Psoas muscle (tissue), 8 donors: ENCODE data around the gene NRF1. TPM values are rescaled to one million over a fixed set of nuclear protein-coding genes. Genes with fewer than 3 reads are reported as not detected.

Source experiments
- ATAC-seq, 4 donors: fragments of 200-7000 bp; cut with Tn5 transposase; one replicate each; pipeline ENCODE4 v1.9.1; 2020; ENCODE audit warnings: moderate library complexity in 3 of 4, mild to moderate bottlenecking in 2 of 4
- DNase-seq, 2 donors: peaks; one replicate each; pipeline ENCODE4 v3.0.0-alpha.2; 2020
- H3K27ac ChIP-seq: fragments of 200-600 bp; one replicate; pipeline ENCODE4 v1.8.0; 2022
- H3K27me3 ChIP-seq, 3 donors: fragments of 200-600 bp in 1 of 3; one replicate each; pipeline versions ENCODE4 v1.6.1 to v1.8.0; 2013 to 2022; ENCODE audit warnings: low read length in 2 of 3, mild to moderate bottlenecking in 2 of 3, moderate library complexity in 1 of 3; ENCODE audit not compliant: insufficient read depth in 3 of 3
- H3K36me3 ChIP-seq, 2 donors: fragments of 200-600 bp in 1 of 2; one replicate each; pipeline versions ENCODE4 v1.6.1 to v1.8.0; 2013 to 2022; ENCODE audit warnings: low read depth in 1 of 2, mild to moderate bottlenecking in 1 of 2, moderate library complexity in 1 of 2; ENCODE audit not compliant: insufficient read depth in 1 of 2
- H3K4me1 ChIP-seq: fragments of 200-600 bp; one replicate; pipeline ENCODE4 v1.8.0; 2022
- H3K4me3 ChIP-seq: fragments of 200-600 bp; one replicate; pipeline ENCODE4 v1.8.0; 2022; ENCODE audit warnings: mild to moderate bottlenecking
- H3K9me3 ChIP-seq: fragments of 200-600 bp; one replicate; pipeline ENCODE4 v1.8.0; 2022
- CTCF ChIP-seq: fragments of 200-600 bp; IDR thresholded peaks from one replicate; pipeline ENCODE4 v1.8.0; 2022; ENCODE audit warnings: antibody characterized with exemption
- WGBS, 3 donors: extraction: QIAGEN DNeasy Blood & Tissue Kit; methylation state at CpG; one replicate each; pipeline versions ENCODE4 v1.1.6 to v1.1.7; 2013; 5-methylcytosine and 5-hydroxymethylcytosine counted together
- intact Hi-C, 2 donors: fragments of 100-400 bp; cut with DNase I; formaldehyde crosslinking; loops; one replicate each; pipeline versions ENCODE4 v1.11.0 to v1.14.2; 2022
- polyA plus RNA-seq, 3 donors: library from polyadenylated mRNA; stranded (reverse); fragments of 200-250 nt; gene quantifications; one replicate each; pipeline ENCODE4 v1.2.3, GENCODE V29; 2013
- total RNA-seq, 4 donors: library from RNA; stranded (reverse); fragmentation: NEBNext Ultra II Directional in 2 of 4; extraction: Animal tissue kit (Norgen Biotek cat#: 25700) in 2 of 4; gene quantifications; one replicate each; pipeline versions ENCODE4 v1.2.1 to v1.2.4, GENCODE V29; 2021 to 2023
- donor health status: healthy with polysubstance abuse.
- donor health status: DM: no; HTN: no; CAD: no; lungs with moderate emphysema.
- donor health status: Bipolar disorder and iron deficiency.
- donor health status: healthy.
- donor health status: DM: yes; HTN: yes; CAD: no.
- donor health status: DM: no; HTN: no; CAD: no.
- donor health status: DM: no; HTN: no; CAD: no.
- donor health status: DM: yes; HTN: yes; CAD: no.

The NRF1 gene
- total and polyA plus RNA-seq, 7 donors: 4.4 to 13.7 (median 10.0) TPM

GRCh38 chr7:129649128-129649690 lies 37.7 kb downstream of the NRF1 start:
- H3K4me1 ChIP-seq: peaks cover 4% of the 10 kb centered on the region
- H3K27ac ChIP-seq: no peak overlapping the region
- no peaks in the 10 kb centered on the region for H3K36me3 ChIP-seq
- no peak for DNase-seq
- TF ChIP-seq CTCF: no peak
- intact Hi-C loops: loop anchor here (10.0 kb wide), 2 partner anchors 304 to 434 kb away; no protein-coding TSS in a partner anchor
- ATAC-seq: no peak
- H3K9me3 ChIP-seq: no peaks in the 10 kb centered on the region
- no peak overlapping the region for H3K4me3 ChIP-seq
- H3K27me3 ChIP-seq: no peaks in the 10 kb centered on the region
- WGBS, 3 donors: 82 to 91% (median 90%) methylated on average over 1 of the region's 1 CpG

GRCh38 chr7:129650056-129650758 lies 38.7 kb downstream of the NRF1 start:
- Histone ChIP-seq H3K4me3 (no peak overlapping the region), H3K27ac (no peak overlapping the region), H3K27me3 (no peaks in the 10 kb centered on the region), H3K9me3 (no peaks in the 10 kb centered on the region), H3K4me1 (no peaks in the 10 kb centered on the region), H3K36me3 (no peaks in the 10 kb centered on the region)
- 91 to 94% (median 94%) methylated on average over 5 of the region's 5 CpGs for WGBS, 3 donors
- TF ChIP-seq CTCF: no peak
- no peak for DNase-seq
- ATAC-seq: no peak
- intact Hi-C loops: no loop called here

GRCh38 chr7:129652914-129653313 lies 41.4 kb downstream of the NRF1 start:
- Histone ChIP-seq H3K36me3 (peaks cover 3 to 11% of the 10 kb centered on the region in 2 donors), H3K27me3 (no peaks in the 10 kb centered on the region), H3K4me1 (no peaks in the 10 kb centered on the region), H3K27ac (no peak overlapping the region), H3K4me3 (no peak overlapping the region), H3K9me3 (no peaks in the 10 kb centered on the region)
- DNase-seq: no peak
- intact Hi-C loops: no loop called here
- 91 to 97% (median 95%) methylated on average over 1 of the region's 1 CpG for WGBS, 3 donors
- no peak for ATAC-seq
- TF ChIP-seq CTCF: no peak

GRCh38 chr7:129655811-129656210 lies 44.3 kb downstream of the NRF1 start:
- TF ChIP-seq CTCF: no peak
- WGBS, 3 donors: 83 to 93% (median 86%) methylated on average over 3 of the region's 3 CpGs
- intact Hi-C loops: loop anchor here in 1 of 2 donors (5.0 kb wide), 1 partner anchor 351 kb away; no protein-coding TSS in a partner anchor
- H3K36me3 ChIP-seq: peaks cover 6 to 38% of the 10 kb centered on the region in 2 donors
- H3K4me3 ChIP-seq: no peak overlapping the region
- no peak overlapping the region for H3K27ac ChIP-seq
- DNase-seq (no peak), ATAC-seq (no peak)
- H3K9me3 ChIP-seq: no peaks in the 10 kb centered on the region
- H3K27me3 ChIP-seq: no peaks in the 10 kb centered on the region
- no peaks in the 10 kb centered on the region for H3K4me1 ChIP-seq
